HepG2 (cell line): ENCODE measurements around the gene SC5D. TPM values are rescaled to one million over a fixed set of nuclear protein-coding genes. Genes with fewer than 3 reads are reported as not detected.

ENCODE experiments used
- ATAC-seq: fragments of 200-7000 bp; cut with Tn5 transposase; 3 replicates; pipeline ENCODE4 v1.9.1; 2020; ENCODE audit warnings: mild to moderate bottlenecking, moderate library complexity
- BruUV-seq: library from RNA; stranded (reverse); fragments of 400-500 nt; replicated peaks from 2 replicates; lab custom pipeline; 2021; lab: Mats Ljungman, UMichigan
- CTCF ChIA-PET: fragments of 300-600 bp; formaldehyde crosslinking; extraction: SDS; loops from one replicate; lab custom pipeline; 2021; ENCODE audit warnings: low total read pairs, inconsistent platforms, low intra/inter-chr PET ratio; lab: Yijun Ruan, JAX
- POLR2A ChIA-PET: fragments of 350-600 bp; sonication (Branson Sonifier 250); formaldehyde crosslinking; loops from one replicate; lab custom pipeline; 2020; ENCODE audit warnings: antibody characterized with exemption, inconsistent platforms; lab: Yijun Ruan, JAX
- DNase-seq: peaks from one replicate; pipeline ENCODE4 v3.0.0-alpha.2; 2015; ENCODE audit warnings: low spot score
- FAIRE-seq: peaks from 3 replicates; lab custom pipeline; 2011; peaks lifted over from hg19 to GRCh38; lab: Jason Lieb, UNC
- H2AFZ ChIP-seq: one replicate; pipeline ENCODE4 v1.6.1; 2011; ENCODE audit warnings: low read length, inconsistent platforms
- H3K27ac ChIP-seq: fragments of 300-600 bp; 3 replicates; pipeline ENCODE4 v1.8.0; 2011; ENCODE audit warnings: mixed run types, mild to moderate bottlenecking, mixed read lengths, low read length, inconsistent platforms; ENCODE audit not compliant: insufficient read depth; ENCODE audit errors: extremely low read length
- H3K27me3 ChIP-seq, 2 experiments: fragments of 200-600 bp in 1 of 2; 2 replicates in 1 of 2; 3 replicates in 1 of 2; pipeline versions ENCODE4 v1.6.0 to v1.8.0; 2011; ENCODE audit warnings: low read length in 2 of 2, mild to moderate bottlenecking in 2 of 2, moderate library complexity in 2 of 2, inconsistent platforms in 1 of 2; ENCODE audit not compliant: insufficient read depth in 2 of 2, control insufficient read depth in 1 of 2
- H3K36me3 ChIP-seq, 2 experiments: fragments of 200-600 bp in 1 of 2; replicated peaks in 1 of 2; 2 replicates in 1 of 2; 3 replicates in 1 of 2; pipeline versions ENCODE4 v1.5.1 to v1.8.0; 2011; ENCODE audit warnings: low read length in 2 of 2, inconsistent platforms in 1 of 2; ENCODE audit not compliant: insufficient read depth in 2 of 2, control insufficient read depth in 1 of 2
- H3K4me1 ChIP-seq: 2 replicates; pipeline ENCODE4 v1.5.1; 2012; ENCODE audit warnings: low read length, inconsistent platforms; ENCODE audit not compliant: insufficient read depth
- H3K4me2 ChIP-seq: 2 replicates; pipeline ENCODE4 v1.6.0; 2011; ENCODE audit warnings: low read depth, low read length, inconsistent platforms
- H3K4me3 ChIP-seq, 3 experiments: fragments of 200-600 bp in 1 of 3; sonication (generic), shearing (Covaris generic) in 1 of 3; replicated peaks in 1 of 3; 2 replicates each; pipeline ENCODE4 v1.5.1; 2011 to 2016; ENCODE audit warnings: low read length in 3 of 3, inconsistent platforms in 2 of 3, low read depth in 2 of 3, mild to moderate bottlenecking in 2 of 3, control low read depth in 1 of 3, mixed read lengths in 1 of 3; ENCODE audit not compliant: insufficient read depth in 1 of 3
- H3K79me2 ChIP-seq: one replicate; pipeline ENCODE4 v1.6.1; 2011; ENCODE audit warnings: low read length, inconsistent platforms; ENCODE audit not compliant: insufficient read depth
- H3K9ac ChIP-seq: 2 replicates; pipeline ENCODE4 v1.6.0; 2011; ENCODE audit warnings: mild to moderate bottlenecking, low read depth, low read length, inconsistent platforms; ENCODE audit not compliant: insufficient read depth
- H3K9me3 ChIP-seq: 2 replicates; pipeline ENCODE4 v1.5.1; 2012; ENCODE audit warnings: mild to moderate bottlenecking, low read length
- H4K20me1 ChIP-seq: 2 replicates; pipeline ENCODE4 v1.6.0; 2011; ENCODE audit warnings: inconsistent platforms, mild to moderate bottlenecking, low read length, moderate library complexity; ENCODE audit not compliant: insufficient read depth
- EED ChIP-seq: sonication (generic); formaldehyde crosslinking; IDR thresholded peaks from 2 replicates; pipeline ENCODE4 v1.5.0; 2020; ENCODE audit warnings: mild to moderate bottlenecking, missing genetic modification reagents
- ELF1 ChIP-seq: sonication (generic); formaldehyde crosslinking; IDR thresholded peaks from 2 replicates; pipeline ENCODE4 v1.4.0; 2020; ENCODE audit warnings: missing genetic modification reagents
- MEIS2 ChIP-seq: sonication (generic); formaldehyde crosslinking; IDR thresholded peaks from 2 replicates; pipeline ENCODE4 v1.9.0; 2021; ENCODE audit warnings: mild to moderate bottlenecking, missing genetic modification reagents
- NFIB ChIP-seq: sonication (generic); formaldehyde crosslinking; IDR thresholded peaks from 2 replicates; pipeline ENCODE4 v1.9.0; 2021; ENCODE audit warnings: missing genetic modification reagents, mild to moderate bottlenecking, borderline replicate concordance
- RAD51 ChIP-seq: fragments of 450-650 bp; IDR thresholded peaks from 2 replicates; pipeline ENCODE4 v1.6.1; 2016; ENCODE audit warnings: borderline replicate concordance
- RFX1 ChIP-seq: fragments of 450-650 bp; IDR thresholded peaks from 2 replicates; pipeline ENCODE4 v1.6.1; 2017
- STAT5B ChIP-seq: sonication (generic); formaldehyde crosslinking; IDR thresholded peaks from 2 replicates; pipeline ENCODE4 v1.4.0; 2020; ENCODE audit warnings: missing genetic modification reagents
- TRIM24 ChIP-seq: sonication (generic); formaldehyde crosslinking; IDR thresholded peaks from 2 replicates; pipeline ENCODE4 v1.8.0; 2022; ENCODE audit warnings: mild to moderate bottlenecking, missing genetic modification reagents
- ZBTB42 ChIP-seq: sonication (generic); formaldehyde crosslinking; IDR thresholded peaks from 2 replicates; pipeline ENCODE4 v1.5.0; 2020; ENCODE audit warnings: mild to moderate bottlenecking, missing genetic modification reagents
- ZNF225 ChIP-seq: sonication (generic); formaldehyde crosslinking; IDR thresholded peaks from 2 replicates; pipeline ENCODE4 v1.4.0; 2020; ENCODE audit warnings: mild to moderate bottlenecking, missing genetic modification reagents
- ZNF317 ChIP-seq: sonication (generic); formaldehyde crosslinking; IDR thresholded peaks from 2 replicates; pipeline ENCODE4 v1.5.0; 2020; ENCODE audit warnings: mild to moderate bottlenecking, missing genetic modification reagents
- ZNF816 ChIP-seq: sonication (generic); formaldehyde crosslinking; IDR thresholded peaks from 2 replicates; pipeline ENCODE4 v1.8.0; 2022; ENCODE audit warnings: missing genetic modification reagents, mild to moderate bottlenecking, borderline replicate concordance
- WGBS: methylation state at CpG from one replicate; pipeline ENCODE4 v1.1.6; 2017; ENCODE audit warnings: low lambda C conversion rate; 5-methylcytosine and 5-hydroxymethylcytosine counted together
- in situ Hi-C: cut with HindIII; loops from 2 replicates; pipeline ENCODE4 v1.10.0; 2017; ENCODE audit warnings: low pct_unique_long_range_greater_than_20kb; ENCODE audit not compliant: extremely low pct_ligation_motif_present
- intact Hi-C: fragments of 100-400 bp; cut with micrococcal nuclease; formaldehyde crosslinking; loops from one replicate; pipeline ENCODE4 v1.10.0; 2022; ENCODE audit not compliant: unreplicated experiment
- polyA plus RNA-seq, 8 experiments: library from polyadenylated mRNA; depleted of rRNA in 3 of 8; stranded (reverse) in 7 of 8; unstranded in 1 of 8; fragments of >200 nt; fragmentation: Illumina TruSeq in 4 of 8; extraction: Trizol in 4 of 8; gene quantifications; 2 replicates each; pipeline versions ENCODE4 v1.2.1 to v1.2.3, GENCODE V29; 2011 to 2016; ENCODE audit warnings: low read depth in 4 of 8, missing spikeins in 1 of 8, mixed read lengths in 1 of 8; ENCODE audit not compliant: insufficient read depth in 1 of 8
- total RNA-seq, 5 experiments: library from RNA; depleted of rRNA; stranded (reverse); fragments of >200 nt; fragmentation: Illumina TruSeq; extraction: Trizol; gene quantifications; 2 replicates each; pipeline ENCODE4 v1.2.3, GENCODE V29; 2016; ENCODE audit warnings: low read depth in 1 of 5
- TF ChIP-seq, protein P1 (sequence below): IDR thresholded peaks from 2 replicates; pipeline ENCODE4 v1.6.1; 2016; ENCODE audit warnings: control low read depth
- TF ChIP-seq, protein P2 (sequence below): IDR thresholded peaks from 2 replicates; pipeline ENCODE4 v1.6.1; 2016; ENCODE audit warnings: missing compliant biosample characterization, missing genetic modification reagents, borderline replicate concordance
- TF ChIP-seq, protein P3 (sequence below): sonication (generic); formaldehyde crosslinking; IDR thresholded peaks from 2 replicates; pipeline ENCODE4 v1.8.1; 2023; ENCODE audit warnings: mild to moderate bottlenecking, moderate library complexity, missing genetic modification reagents
- TF ChIP-seq, protein P4 (sequence below): sonication (generic); formaldehyde crosslinking; IDR thresholded peaks from 2 replicates; pipeline ENCODE4 v1.5.0; 2020; ENCODE audit warnings: mild to moderate bottlenecking, missing genetic modification reagents
- TF ChIP-seq, protein P5 (sequence below): sonication (generic); formaldehyde crosslinking; IDR thresholded peaks from 2 replicates; pipeline ENCODE4 v1.9.0; 2021; ENCODE audit warnings: missing genetic modification reagents, mild to moderate bottlenecking, borderline replicate concordance
- TF ChIP-seq, protein P6 (sequence below): sonication (generic); formaldehyde crosslinking; IDR thresholded peaks from 2 replicates; pipeline ENCODE4 v1.4.0; 2020; ENCODE audit warnings: missing genetic modification reagents

SC5D gene
- total and polyA plus RNA-seq, 2 of the 13 experiments (the other 11 are each of a cell fraction or from before 2014, with no cell fraction given): 84.4 to 155 TPM

DNA sequence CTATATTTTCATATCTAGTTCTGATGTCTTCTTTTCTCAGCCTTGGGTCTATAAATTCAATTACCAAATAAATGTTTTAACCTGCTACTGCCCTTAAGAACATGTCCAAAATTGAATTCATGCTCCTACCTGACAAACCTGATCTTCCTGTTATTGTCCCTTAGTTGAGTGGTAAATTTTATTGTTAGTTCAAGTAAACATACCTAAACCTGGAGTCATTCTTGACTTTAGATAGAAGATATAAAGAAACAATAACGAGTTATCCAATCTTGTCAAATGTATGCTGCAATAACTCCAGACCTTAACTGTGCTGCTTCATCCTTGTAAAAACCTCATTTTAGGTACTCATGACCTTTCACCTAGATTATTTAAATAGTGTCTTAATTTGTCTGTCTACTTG is 34.6 kb upstream of the SC5D start:
- no peaks in the 10 kb centered on the region for H3K4me1 ChIP-seq
- H3K36me3 ChIP-seq: no peaks in the 10 kb centered on the region
- ChIA-PET POLR2A (no interaction called here), CTCF (no interaction called here)
- no peak overlapping the region for H2AFZ ChIP-seq
- 0% methylated on average over 1 of the region's 1 CpG for WGBS
- in situ Hi-C loops: no loop called here
- ATAC-seq (no peak), FAIRE-seq (no peak), DNase-seq (no peak)
- no peaks in the 10 kb centered on the region for H3K9me3 ChIP-seq
- H3K27ac ChIP-seq: no peak overlapping the region
- intact Hi-C loops: no loop called here
- H4K20me1 ChIP-seq: no peaks in the 10 kb centered on the region; the same call in 1 of the 2 replicates
- no peaks in the 10 kb centered on the region for H3K79me2 ChIP-seq
- no peak overlapping the region for H3K4me3 ChIP-seq
- BruUV-seq: no TSS peak
- H3K4me2 ChIP-seq: no peak overlapping the region
- H3K9ac ChIP-seq: no peak overlapping the region
- H3K27me3 ChIP-seq: no peaks in the 10 kb centered on the region
- TF ChIP-seq RFX1 (no peak), RAD51 (no peak), ZBTB42 (CRISPR knock-in tag) (no peak), ELF1 (CRISPR knock-in tag) (no peak), TRIM24 (no peak), MEIS2 (no peak), STAT5B (no peak), ZNF816 (CRISPR knock-in tag) (no peak), ZNF317 (no peak), EED (CRISPR knock-in tag) (no peak), ZNF225 (CRISPR knock-in tag) (no peak), NFIB (CRISPR knock-in tag) (no peak)
- TF ChIP-seq, protein P1, sequence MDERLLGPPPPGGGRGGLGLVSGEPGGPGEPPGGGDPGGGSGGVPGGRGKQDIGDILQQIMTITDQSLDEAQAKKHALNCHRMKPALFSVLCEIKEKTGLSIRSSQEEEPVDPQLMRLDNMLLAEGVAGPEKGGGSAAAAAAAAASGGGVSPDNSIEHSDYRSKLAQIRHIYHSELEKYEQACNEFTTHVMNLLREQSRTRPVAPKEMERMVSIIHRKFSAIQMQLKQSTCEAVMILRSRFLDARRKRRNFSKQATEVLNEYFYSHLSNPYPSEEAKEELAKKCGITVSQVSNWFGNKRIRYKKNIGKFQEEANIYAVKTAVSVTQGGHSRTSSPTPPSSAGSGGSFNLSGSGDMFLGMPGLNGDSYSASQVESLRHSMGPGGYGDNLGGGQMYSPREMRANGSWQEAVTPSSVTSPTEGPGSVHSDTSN (CRISPR knock-in tag): no peak
- TF ChIP-seq, protein P2, sequence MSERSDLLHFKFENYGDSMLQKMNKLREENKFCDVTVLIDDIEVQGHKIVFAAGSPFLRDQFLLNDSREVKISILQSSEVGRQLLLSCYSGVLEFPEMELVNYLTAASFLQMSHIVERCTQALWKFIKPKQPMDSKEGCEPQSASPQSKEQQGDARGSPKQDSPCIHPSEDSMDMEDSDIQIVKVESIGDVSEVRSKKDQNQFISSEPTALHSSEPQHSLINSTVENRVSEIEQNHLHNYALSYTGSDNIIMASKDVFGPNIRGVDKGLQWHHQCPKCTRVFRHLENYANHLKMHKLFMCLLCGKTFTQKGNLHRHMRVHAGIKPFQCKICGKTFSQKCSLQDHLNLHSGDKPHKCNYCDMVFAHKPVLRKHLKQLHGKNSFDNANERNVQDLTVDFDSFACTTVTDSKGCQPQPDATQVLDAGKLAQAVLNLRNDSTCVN (CRISPR knock-in tag): no peak
- TF ChIP-seq, protein P3, sequence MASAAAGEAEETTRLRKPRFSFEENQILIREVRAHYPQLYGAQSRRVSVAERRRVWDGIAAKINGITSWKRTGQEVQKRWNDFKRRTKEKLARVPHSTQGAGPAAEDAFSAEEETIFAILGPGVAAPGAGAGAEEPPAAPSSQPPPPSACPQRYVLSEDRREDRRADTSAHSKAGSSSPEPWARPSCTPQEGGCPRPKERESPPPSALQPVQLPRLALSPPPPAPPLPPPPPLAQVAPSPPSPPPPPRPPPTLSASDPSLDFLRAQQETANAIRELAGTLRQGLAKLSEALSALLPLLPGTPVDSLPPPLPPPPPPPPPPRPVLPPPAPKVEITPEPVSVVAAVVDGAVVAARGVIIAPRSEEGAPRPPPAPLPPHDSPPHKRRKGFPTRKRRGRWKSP (CRISPR knock-in tag): no peak
- TF ChIP-seq, protein P4, sequence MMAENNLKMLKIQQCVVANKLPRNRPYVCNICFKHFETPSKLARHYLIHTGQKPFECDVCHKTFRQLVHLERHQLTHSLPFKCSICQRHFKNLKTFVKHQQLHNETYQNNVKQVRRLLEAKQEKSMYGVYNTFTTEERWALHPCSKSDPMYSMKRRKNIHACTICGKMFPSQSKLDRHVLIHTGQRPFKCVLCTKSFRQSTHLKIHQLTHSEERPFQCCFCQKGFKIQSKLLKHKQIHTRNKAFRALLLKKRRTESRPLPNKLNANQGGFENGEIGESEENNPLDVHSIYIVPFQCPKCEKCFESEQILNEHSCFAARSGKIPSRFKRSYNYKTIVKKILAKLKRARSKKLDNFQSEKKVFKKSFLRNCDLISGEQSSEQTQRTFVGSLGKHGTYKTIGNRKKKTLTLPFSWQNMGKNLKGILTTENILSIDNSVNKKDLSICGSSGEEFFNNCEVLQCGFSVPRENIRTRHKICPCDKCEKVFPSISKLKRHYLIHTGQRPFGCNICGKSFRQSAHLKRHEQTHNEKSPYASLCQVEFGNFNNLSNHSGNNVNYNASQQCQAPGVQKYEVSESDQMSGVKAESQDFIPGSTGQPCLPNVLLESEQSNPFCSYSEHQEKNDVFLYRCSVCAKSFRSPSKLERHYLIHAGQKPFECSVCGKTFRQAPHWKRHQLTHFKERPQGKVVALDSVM (CRISPR knock-in tag): no peak
- TF ChIP-seq, protein P5, sequence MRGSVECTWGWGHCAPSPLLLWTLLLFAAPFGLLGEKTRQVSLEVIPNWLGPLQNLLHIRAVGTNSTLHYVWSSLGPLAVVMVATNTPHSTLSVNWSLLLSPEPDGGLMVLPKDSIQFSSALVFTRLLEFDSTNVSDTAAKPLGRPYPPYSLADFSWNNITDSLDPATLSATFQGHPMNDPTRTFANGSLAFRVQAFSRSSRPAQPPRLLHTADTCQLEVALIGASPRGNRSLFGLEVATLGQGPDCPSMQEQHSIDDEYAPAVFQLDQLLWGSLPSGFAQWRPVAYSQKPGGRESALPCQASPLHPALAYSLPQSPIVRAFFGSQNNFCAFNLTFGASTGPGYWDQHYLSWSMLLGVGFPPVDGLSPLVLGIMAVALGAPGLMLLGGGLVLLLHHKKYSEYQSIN (CRISPR knock-in tag): no peak
- TF ChIP-seq, protein P6, sequence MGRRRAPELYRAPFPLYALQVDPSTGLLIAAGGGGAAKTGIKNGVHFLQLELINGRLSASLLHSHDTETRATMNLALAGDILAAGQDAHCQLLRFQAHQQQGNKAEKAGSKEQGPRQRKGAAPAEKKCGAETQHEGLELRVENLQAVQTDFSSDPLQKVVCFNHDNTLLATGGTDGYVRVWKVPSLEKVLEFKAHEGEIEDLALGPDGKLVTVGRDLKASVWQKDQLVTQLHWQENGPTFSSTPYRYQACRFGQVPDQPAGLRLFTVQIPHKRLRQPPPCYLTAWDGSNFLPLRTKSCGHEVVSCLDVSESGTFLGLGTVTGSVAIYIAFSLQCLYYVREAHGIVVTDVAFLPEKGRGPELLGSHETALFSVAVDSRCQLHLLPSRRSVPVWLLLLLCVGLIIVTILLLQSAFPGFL (CRISPR knock-in tag): no peak
